Measurements from ENCODE around the gene LACTB. TPM values are rescaled to one million over a fixed set of nuclear protein-coding genes. Genes with fewer than 3 reads are reported as not detected.
"Not testable (repeated sequence)": the region's sequence is repeated elsewhere in the genome, so short reads cannot be mapped to it uniquely, and the experiment has no call there.

Gene LACTB
- total RNA-seq, 1 donor from 2014 or later, result 34.7 TPM

DNA sequence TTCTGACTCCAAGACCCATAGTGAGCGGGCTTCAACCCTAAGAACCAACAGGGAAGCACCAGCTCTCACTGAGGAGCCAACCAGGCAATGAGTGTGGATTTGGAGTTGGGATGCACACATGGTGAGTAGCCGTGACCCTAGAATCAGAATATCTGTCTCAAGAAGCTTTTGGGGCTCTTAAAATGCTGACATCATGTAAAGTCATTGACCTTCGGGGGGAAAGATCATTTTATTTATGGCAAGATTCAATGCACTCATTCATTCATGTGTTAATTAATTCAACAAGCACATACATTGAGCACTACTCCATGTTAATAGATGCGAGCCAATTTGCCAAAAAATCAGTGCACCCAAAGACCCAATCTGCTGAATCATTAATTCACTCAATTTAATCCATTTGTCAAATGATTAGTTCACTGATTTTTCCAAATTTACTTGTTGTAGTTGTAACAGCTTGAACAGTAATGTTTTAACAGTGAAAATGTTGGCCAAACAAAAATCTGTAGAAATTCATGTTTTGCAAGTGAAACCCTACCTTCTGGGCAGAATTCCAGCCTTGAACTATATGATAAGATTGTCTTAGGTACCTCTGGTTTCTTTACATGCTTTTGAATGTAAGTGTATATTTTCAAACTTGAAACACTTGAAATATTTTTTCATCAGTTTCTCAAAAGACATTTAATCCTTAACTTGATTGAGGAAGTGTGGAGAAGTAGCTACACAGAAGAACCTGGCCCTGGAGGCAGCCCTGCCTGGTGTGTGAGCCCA is 29.8 kb upstream of the LACTB start:
- intact Hi-C loops (cut with DNase I), result loop anchor here (10.0 kb wide), 1 partner anchor 247 kb away; no protein-coding TSS in a partner anchor

DNA sequence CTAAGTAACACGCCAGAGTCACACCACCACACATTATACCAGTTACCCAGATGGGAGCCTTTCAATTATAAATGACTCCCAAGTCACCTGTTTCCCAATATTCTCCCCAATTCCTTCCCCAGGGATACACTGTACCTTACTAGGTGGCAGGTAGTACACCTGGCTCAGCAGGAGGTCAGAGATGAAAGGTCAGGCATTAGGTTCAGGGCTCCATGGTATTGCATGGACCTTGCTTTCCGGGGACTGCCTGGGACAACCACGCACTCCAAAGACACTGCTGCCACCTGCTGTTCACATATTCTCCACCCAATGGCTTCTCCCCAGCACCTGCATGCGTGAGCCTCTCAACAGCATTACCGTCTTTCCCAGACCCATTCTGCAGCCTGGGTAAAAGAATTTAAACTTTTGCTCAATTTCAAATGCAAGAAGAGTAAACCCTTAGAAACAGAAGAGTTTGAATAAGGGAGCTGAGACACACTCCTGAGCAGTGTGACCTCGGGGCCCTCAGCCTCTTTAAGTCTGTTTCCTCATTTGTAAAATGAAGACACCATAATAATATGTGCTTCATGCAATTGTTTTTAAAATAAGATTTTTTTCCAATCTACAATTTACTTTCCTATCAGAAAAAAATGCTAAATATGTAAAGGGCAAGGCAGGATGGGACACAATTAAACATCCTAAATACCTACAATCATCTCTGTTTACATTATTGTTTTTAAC is 28.0 kb upstream of the LACTB start:
- peaks cover 14% of the 10 kb centered on the region for H3K4me1 ChIP-seq
- intact Hi-C loops (cut with DNase I), result loop anchor here (10.0 kb wide), 1 partner anchor 249 kb away; no protein-coding TSS in a partner anchor
- peak; percentile 77 for DNase-seq

More for the DNA sequence above, 29.8 kb upstream of the LACTB start:
- Histone ChIP-seq H3K36me3 (no peaks in the 10 kb centered on the region), H3K9me3 (no peaks in the 10 kb centered on the region), H3K27me3 (ENCODE audit: low read depth) (no peaks in the 10 kb centered on the region), H3K27ac (no peak overlapping the region), H3K4me1 (peaks cover 18% of the 10 kb centered on the region), H3K4me3 (no peak overlapping the region)
- TF ChIP-seq, protein P1, sequence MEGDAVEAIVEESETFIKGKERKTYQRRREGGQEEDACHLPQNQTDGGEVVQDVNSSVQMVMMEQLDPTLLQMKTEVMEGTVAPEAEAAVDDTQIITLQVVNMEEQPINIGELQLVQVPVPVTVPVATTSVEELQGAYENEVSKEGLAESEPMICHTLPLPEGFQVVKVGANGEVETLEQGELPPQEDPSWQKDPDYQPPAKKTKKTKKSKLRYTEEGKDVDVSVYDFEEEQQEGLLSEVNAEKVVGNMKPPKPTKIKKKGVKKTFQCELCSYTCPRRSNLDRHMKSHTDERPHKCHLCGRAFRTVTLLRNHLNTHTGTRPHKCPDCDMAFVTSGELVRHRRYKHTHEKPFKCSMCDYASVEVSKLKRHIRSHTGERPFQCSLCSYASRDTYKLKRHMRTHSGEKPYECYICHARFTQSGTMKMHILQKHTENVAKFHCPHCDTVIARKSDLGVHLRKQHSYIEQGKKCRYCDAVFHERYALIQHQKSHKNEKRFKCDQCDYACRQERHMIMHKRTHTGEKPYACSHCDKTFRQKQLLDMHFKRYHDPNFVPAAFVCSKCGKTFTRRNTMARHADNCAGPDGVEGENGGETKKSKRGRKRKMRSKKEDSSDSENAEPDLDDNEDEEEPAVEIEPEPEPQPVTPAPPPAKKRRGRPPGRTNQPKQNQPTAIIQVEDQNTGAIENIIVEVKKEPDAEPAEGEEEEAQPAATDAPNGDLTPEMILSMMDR (IDR thresholded peaks at IDR 0.05), result no peak
- ATAC-seq (no peak), DNase-seq (no peak)

DNA sequence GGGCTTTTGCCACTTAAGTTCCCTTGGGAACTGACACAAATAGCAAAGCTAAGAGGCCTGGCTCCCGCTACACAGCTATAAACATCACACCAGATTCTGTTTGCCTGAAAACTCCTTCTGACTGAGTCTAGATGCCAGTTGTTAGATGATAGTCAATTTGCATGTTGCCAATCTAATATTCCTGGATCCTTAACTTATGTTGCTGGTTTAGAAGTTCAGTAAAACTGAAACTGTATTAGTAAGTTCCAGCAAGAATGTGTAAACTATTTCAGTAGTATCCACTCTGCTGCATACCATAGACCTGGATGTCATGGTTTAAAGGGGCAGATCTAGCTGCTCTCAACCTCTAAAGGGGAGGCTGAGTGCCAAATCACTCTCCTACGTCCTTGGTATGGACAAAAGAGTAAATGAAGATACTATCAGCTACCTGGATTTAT is 27.1 kb upstream of the LACTB start:
- peak; percentile 61 to 80 for ATAC-seq
- TF ChIP-seq, protein P1 (IDR thresholded peaks at IDR 0.05), result no peak

More for the DNA sequence above, 28.0 kb upstream of the LACTB start:
- Histone ChIP-seq H3K9me3 (no peaks in the 10 kb centered on the region), H3K27ac (no peak overlapping the region), H3K36me3 (no peaks in the 10 kb centered on the region), H3K4me3 (no peak overlapping the region), H3K27me3 (ENCODE audit: low read depth) (no peaks in the 10 kb centered on the region)
- TF ChIP-seq, protein P1 (IDR thresholded peaks at IDR 0.05), result peak; percentile 90
- peak; percentile 94 to 96 for ATAC-seq

DNA sequence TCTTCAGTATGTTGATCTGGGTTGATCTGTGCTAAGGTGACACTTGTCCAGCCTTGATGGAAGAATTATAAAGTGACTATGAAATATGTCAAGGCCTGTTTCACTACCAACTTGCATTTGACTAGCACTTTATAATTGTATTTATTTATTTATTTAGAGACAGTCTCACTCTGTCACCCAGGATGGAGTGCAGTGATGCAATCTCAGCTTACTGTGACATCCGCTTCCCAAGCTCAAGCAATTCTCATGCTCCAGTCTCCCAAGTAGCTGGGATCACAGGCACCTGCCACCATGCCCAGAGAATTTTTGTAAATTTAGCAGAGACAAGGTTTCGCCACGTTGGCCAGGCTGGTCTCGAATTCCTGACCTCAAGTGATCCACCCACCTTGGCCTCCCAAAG is 25.5 kb upstream of the LACTB start:
- H3K4me3 ChIP-seq, result no peak overlapping the region
- no peaks in the 10 kb centered on the region for H3K27me3 ChIP-seq (ENCODE audit: low read depth)

More for the DNA sequence above, 27.1 kb upstream of the LACTB start:
- Histone ChIP-seq H3K4me3 (no peak overlapping the region), H3K27ac (peak overlapping the region; percentile 5), H3K9me3 (no peaks in the 10 kb centered on the region), H3K36me3 (no peaks in the 10 kb centered on the region), H3K4me1 (peaks cover 8% of the 10 kb centered on the region), H3K27me3 (ENCODE audit: low read depth) (no peaks in the 10 kb centered on the region)
- intact Hi-C loops (cut with DNase I), result loop anchor here (10.0 kb wide), 1 partner anchor 250 kb away; no protein-coding TSS in a partner anchor
- no peak for DNase-seq

DNA sequence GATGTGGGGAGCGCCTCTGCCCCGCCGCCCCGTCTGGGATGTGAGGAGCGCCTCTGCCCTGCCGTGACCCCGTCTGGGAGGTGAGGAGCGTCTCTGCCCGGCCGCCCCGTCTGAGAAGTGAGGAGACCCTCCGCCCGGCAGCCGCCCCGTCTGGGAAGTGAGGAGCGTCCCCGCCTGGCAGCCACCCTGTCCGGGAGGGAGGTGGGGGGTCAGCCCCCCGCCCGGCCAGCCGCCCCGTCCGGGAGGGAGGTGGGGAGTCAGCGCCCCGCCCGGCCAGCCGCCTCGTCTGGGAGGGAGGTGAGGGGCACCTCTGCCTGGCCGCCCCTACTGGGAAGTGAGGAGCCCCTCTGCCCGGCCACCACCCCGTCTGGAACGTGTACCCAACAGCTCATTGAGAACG is 22.8 kb upstream of the LACTB start:
- H3K36me3 ChIP-seq; DNase-seq; H3K27me3 ChIP-seq (ENCODE audit: low read depth); ATAC-seq; H3K4me3 ChIP-seq; H3K27ac ChIP-seq; H3K4me1 ChIP-seq; H3K9me3 ChIP-seq: not testable (repeated sequence)
- intact Hi-C loops (cut with DNase I), result loop anchor here (10.0 kb wide), 1 partner anchor 254 kb away; no protein-coding TSS in a partner anchor

More for the DNA sequence above, 25.5 kb upstream of the LACTB start:
- Histone ChIP-seq H3K27ac (no peak overlapping the region), H3K4me1 (peaks cover 8% of the 10 kb centered on the region), H3K36me3 (no peaks in the 10 kb centered on the region), H3K9me3 (no peaks in the 10 kb centered on the region)
- ATAC-seq (no peak), DNase-seq (no peak)
- TF ChIP-seq, protein P1 (IDR thresholded peaks at IDR 0.05), result no peak
- intact Hi-C loops (cut with DNase I), result loop anchor here (10.0 kb wide), 1 partner anchor 251 kb away; no protein-coding TSS in a partner anchor

DNA sequence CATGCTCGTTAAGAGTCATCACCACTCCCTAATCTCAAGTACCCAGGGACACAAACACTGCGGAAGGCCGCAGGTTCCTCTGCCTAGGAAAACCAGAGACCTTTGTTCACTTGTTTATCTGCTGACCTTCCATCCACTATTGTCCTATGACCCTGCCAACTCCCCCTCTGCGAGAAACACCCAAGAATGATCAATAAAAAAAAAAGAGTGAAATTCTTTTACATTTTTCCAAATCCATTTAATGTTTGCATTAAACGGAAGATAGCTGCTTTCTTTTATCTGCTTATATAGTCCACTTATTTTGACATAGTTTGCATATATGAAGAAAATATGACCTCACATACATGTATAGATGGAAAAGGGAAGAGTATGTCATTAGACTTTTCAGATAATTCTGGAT is 22.1 kb upstream of the LACTB start:
- H3K27ac ChIP-seq; H3K27me3 ChIP-seq (ENCODE audit: low read depth); ATAC-seq; H3K4me1 ChIP-seq; DNase-seq; H3K4me3 ChIP-seq; H3K9me3 ChIP-seq; H3K36me3 ChIP-seq: not testable (repeated sequence)
- intact Hi-C loops (cut with DNase I), result loop anchor here (10.0 kb wide), 1 partner anchor 255 kb away; no protein-coding TSS in a partner anchor
